MG63 (cell line): Measurements from ENCODE around the gene MB. TPM values are rescaled to one million over a fixed set of nuclear protein-coding genes. Genes with fewer than 3 reads are reported as not detected.
A peak's percentile ranks its signal among the peaks of the same experiment; 100 is the strongest.

Experiments used
- DNase-seq: peaks from one replicate; pipeline ENCODE4 v3.0.0-alpha.2; 2020
- H3K27me3 ChIP-seq: fragments of 250-450 bp; sonication (Bioruptor Pico); 2 replicates; pipeline ENCODE4 v1.5.1; 2020; ENCODE audit warnings: mild to moderate bottlenecking, moderate library complexity
- H3K36me3 ChIP-seq: fragments of 250-450 bp; sonication (Bioruptor Pico); 2 replicates; pipeline ENCODE4 v1.5.1; 2020; ENCODE audit warnings: mild to moderate bottlenecking, moderate library complexity
- H3K4me3 ChIP-seq: fragments of 250-450 bp; sonication (Bioruptor Pico); 2 replicates; pipeline ENCODE4 v1.5.1; 2020; ENCODE audit warnings: mild to moderate bottlenecking, moderate library complexity
- H3K9me3 ChIP-seq: fragments of 250-450 bp; sonication (Bioruptor Pico); 2 replicates; pipeline ENCODE4 v1.5.1; 2020; ENCODE audit warnings: mild to moderate bottlenecking, moderate library complexity
- total RNA-seq: library from RNA; depleted of rRNA; stranded (reverse); fragments of >200 nt; shearing (Covaris generic); gene quantifications from 2 replicates; pipeline ENCODE4 v1.2.3, GENCODE V29; 2014; ENCODE audit warnings: low replicate concordance

MB gene
- total RNA-seq, 1 experiment from 2014 or later: 6.3 TPM

DNA sequence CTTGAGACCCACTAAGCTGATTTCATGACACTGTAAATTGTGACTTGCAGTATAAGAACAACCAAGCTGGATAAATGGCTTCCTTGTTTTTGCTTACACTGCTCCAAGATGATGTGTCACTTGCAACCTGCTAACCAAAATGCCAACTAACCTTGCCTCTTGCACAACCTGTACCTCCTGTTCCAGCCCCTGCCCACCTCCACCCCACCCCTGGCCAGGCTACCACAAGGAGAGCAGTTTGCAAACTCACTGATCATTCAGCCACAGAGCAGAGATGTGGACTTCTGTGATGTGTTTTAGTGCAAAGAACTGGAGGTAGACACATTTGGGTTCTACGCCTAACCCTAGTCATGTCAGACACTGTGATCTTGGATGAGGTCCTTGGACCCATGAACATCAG, 26.9 kb upstream of the MB start:
- H3K27me3 ChIP-seq: no peaks in the 10 kb centered on the region
- DNase-seq: no peak
- no peaks in the 10 kb centered on the region; the same call in 1 of the 2 replicates for H3K36me3 ChIP-seq
- H3K4me3 ChIP-seq: no peak overlapping the region
- no peaks in the 10 kb centered on the region for H3K9me3 ChIP-seq

DNA sequence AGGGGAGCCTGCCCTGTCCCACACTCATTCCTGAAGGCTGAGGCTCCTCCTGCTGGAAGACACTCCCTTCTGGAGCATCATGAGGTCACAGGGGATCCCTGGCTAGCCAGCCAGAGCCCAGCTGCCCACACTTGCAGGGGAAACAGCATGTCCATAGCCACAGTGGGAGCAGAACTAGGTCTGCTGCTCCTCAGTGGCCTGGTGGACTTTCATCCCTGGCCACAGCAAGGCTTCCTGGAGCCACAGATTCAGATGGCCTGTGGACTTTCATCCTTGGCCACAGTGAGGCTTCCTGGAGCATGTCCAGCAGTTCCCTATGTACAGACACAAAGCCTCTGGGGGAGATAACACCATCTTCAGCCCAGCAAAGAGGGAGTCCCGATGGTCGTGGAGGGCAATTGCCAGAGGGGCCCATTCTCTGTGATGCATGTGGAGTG, 25.2 kb upstream of the MB start:
- Histone ChIP-seq H3K9me3 (no peaks in the 10 kb centered on the region), H3K4me3 (no peak overlapping the region)
- peak; percentile 51 for DNase-seq

DNA sequence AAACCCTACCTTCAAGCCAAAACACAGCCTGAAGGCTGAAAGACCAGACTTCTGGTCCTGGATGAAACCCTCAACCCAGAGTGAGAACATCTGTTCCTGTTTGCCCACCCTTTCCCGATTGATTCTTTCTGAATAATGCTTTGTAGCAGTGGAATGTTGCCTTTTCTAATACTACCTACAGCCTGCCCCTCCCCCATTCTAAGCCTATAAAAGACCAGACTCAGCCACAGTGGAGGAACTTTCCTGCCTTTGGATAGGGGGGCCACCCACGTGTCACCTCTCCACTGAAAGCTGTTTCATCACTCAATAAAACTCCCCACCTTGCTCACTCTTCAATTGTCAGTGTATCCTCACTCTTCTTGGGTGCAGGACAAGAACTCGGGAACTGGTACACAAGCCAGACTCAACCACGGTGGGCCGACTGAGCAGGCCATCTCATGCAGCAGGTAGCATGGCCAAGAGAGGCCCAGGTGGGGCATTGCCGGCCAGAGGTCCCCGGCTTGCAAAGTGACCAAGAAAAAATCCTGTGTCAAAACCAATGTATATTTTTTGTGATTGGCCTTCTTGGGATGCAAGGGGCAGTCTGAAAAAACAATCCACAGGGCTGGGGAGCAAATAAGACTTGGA, 24.5 kb upstream of the MB start:
- Histone ChIP-seq H3K9me3 (no peaks in the 10 kb centered on the region), H3K27me3 (no peaks in the 10 kb centered on the region), H3K36me3 (no peaks in the 10 kb centered on the region), H3K4me3 (no peak overlapping the region)
- DNase-seq: no peak

More for the DNA sequence above, 25.2 kb upstream of the MB start:
- Histone ChIP-seq H3K27me3 (no peaks in the 10 kb centered on the region), H3K36me3 (no peaks in the 10 kb centered on the region)

DNA sequence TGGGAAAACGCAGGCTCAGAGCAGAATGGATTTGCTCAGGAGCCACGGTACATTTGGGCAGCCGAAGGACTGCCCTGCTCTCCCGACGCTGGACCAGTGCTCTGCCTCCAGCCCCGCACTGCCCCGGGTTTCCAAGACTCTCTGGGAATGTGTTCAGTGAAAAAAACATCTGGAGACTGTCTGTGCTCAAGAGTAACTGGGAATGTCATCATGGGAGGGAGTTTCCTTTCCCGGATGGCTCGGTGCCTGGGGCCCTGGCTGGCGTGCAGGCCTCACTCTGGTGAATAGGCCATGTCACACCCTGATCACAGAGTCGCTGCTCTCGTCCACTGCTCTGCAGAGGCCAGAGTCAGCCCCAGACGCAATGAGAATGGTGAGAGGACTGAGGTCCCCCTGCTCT, 21.3 kb upstream of the MB start:
- Histone ChIP-seq H3K27me3 (no peaks in the 10 kb centered on the region), H3K9me3 (no peaks in the 10 kb centered on the region), H3K36me3 (no peaks in the 10 kb centered on the region), H3K4me3 (no peak overlapping the region)
- DNase-seq: peak; percentile 88

DNA sequence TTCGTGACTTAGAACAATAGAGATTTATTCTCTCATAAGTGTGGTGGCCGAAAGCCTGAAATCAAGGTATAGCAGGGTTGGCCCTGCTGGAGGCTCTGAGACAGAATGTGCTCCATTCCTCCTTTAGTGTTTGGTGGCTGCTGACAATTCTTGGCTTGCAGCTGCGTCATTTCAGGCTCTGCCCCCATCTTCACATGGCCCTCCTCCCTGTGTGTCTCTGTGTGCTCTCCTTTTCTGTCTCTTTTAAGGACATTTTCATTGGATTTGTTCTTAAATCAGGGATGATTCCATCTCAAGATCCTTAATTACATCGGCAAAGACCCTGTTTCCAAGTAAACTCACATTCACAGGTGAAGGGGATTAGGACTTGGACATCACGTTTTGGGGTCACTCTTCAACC, 20.9 kb upstream of the MB start:
- H3K9me3 ChIP-seq: no peaks in the 10 kb centered on the region
- H3K36me3 ChIP-seq: no peaks in the 10 kb centered on the region
- H3K27me3 ChIP-seq: no peaks in the 10 kb centered on the region
- no peak for DNase-seq
- no peak overlapping the region for H3K4me3 ChIP-seq

DNA sequence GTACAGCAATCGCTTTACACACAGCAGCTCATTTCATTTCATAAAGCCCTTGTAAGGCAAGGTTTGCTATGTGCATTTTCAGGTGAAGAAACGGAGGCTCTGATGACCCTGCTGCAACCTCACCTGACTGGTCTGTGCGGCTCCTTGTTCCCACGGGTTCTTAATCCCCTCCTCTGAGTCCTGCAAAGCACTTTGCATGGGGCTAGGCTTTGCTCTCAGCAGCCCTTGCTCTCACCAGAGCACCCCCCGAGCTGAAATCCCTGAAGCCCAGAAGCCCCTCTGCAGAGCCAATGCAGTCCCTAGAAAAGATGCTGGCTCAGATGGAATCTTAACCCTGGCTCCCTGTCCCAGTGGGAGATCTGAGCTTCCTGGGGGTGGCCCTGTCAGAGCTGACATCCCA, 20.1 kb upstream of the MB start:
- H3K4me3 ChIP-seq: no peak overlapping the region
- no peaks in the 10 kb centered on the region for H3K27me3 ChIP-seq
- no peak for DNase-seq
- no peaks in the 10 kb centered on the region for H3K9me3 ChIP-seq
- H3K36me3 ChIP-seq: no peaks in the 10 kb centered on the region

DNA sequence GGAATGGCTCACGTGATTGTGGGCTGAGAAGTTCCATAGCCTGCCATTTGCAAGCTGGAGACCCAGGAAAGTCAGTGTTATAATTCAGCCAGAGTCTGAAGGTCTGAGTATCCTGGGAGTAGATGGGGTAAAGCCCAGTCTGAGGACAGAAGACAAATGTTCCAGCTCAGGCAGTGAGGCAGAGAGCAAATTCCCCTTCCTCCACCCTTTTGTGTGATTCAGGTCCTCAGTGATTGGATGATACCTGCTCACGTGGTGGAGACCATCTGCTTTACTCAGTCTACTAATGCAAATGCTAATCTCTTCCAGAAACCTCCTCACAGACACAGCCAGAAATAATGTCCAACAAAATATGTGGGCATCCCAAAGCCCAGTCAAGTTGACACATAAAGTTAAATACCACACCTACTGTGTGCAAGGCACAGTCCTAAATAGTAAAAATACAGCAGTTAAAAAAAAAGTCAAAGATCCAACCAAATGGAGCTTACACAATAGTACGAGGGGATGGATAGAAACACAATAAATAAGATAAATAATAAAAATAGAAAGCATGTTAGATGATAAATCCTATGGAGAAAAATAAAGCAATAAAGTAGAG, 17.9 kb upstream of the MB start:
- Histone ChIP-seq H3K36me3 (no peaks in the 10 kb centered on the region), H3K9me3 (no peaks in the 10 kb centered on the region), H3K27me3 (no peaks in the 10 kb centered on the region), H3K4me3 (no peak overlapping the region)
- no peak for DNase-seq

DNA sequence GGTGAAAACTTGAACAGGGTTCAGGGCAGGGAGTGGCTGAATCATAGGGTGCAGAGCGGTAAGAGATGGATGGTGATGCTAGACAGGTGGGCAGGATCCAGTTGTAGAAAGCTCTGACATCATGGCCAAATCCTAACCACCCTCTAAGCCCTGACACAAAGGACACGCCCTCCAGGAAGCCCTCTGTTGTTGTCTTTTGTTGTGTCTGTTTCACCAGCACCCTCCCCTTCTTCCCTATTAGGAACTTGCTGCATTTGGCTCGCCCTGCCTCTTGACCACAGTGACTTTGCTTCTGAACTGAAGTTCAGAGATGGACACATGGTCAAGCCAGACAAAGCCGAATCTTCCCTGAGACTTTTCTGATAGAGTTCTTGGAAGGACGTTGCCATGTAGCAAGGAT, 16.9 kb upstream of the MB start:
- no peaks in the 10 kb centered on the region for H3K27me3 ChIP-seq
- H3K4me3 ChIP-seq: no peak overlapping the region
- H3K9me3 ChIP-seq: no peaks in the 10 kb centered on the region
- H3K36me3 ChIP-seq: no peaks in the 10 kb centered on the region
- DNase-seq: no peak

DNA sequence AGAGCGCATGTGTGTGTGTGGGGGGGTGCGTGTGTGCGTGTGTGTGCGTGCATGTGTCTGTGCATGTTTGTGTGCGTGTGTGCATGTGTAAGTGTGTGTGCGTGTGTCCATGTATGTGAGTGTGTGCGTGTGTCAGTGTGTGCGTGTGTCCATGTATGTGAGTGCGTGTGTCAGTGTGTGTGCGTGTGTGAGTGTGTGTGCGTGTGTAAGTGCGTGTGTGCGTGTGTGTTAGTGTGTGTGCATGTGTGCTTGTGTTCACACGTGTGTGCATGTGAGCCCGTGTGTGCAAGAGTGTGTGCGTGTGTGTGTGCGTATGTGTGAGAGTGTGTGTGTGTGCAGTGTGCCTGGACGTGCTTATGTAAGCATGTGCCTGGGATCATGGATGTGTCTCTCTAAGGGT, 16.4 kb upstream of the MB start:
- no peaks in the 10 kb centered on the region for H3K9me3 ChIP-seq
- no peaks in the 10 kb centered on the region for H3K36me3 ChIP-seq
- H3K4me3 ChIP-seq: no peak overlapping the region
- DNase-seq: no peak
- no peaks in the 10 kb centered on the region for H3K27me3 ChIP-seq

DNA sequence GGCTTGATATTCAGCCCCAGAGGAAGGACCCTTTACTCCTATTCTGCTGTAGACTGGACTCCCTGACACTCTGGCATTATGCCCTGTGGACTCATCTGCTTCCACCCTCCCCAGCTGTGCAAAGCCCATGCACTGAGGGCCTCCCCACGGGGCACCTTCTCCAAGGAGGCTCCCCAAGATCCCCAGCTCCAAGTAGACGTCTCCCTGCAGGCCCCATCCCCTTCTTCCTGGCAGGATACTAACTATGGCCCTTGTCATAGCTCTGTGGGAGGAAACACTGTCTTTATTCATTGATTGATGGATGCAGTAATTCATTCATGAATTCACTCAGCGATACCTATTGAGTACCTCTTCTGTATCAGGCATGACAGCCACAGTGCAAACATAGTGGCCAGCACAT, 15.8 kb upstream of the MB start:
- H3K4me3 ChIP-seq: no peak overlapping the region
- no peak for DNase-seq
- no peaks in the 10 kb centered on the region for H3K36me3 ChIP-seq
- H3K9me3 ChIP-seq: no peaks in the 10 kb centered on the region
- H3K27me3 ChIP-seq: no peaks in the 10 kb centered on the region

DNA sequence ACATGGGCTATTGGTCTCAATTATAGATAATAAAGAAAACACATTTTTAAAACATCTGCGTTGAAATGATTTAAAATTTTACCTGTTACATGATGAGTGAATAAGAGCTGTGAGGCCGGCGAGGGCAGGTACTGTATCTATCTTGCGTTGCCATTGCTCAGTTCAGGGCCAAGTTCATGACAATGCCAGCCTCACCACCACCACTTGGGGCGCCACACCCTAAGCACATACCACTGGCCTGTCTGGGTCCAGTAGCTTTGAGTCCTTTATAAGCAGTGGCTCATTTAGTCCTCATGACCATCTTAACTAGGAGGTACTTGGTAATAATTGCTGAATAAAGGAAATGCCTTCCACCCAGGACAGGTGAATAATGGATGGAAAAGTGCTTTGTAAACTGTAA, 14.5 kb upstream of the MB start:
- H3K27me3 ChIP-seq: no peaks in the 10 kb centered on the region
- peak; percentile 61 for DNase-seq
- H3K4me3 ChIP-seq: no peak overlapping the region
- H3K9me3 ChIP-seq: no peaks in the 10 kb centered on the region
- H3K36me3 ChIP-seq: no peaks in the 10 kb centered on the region

DNA sequence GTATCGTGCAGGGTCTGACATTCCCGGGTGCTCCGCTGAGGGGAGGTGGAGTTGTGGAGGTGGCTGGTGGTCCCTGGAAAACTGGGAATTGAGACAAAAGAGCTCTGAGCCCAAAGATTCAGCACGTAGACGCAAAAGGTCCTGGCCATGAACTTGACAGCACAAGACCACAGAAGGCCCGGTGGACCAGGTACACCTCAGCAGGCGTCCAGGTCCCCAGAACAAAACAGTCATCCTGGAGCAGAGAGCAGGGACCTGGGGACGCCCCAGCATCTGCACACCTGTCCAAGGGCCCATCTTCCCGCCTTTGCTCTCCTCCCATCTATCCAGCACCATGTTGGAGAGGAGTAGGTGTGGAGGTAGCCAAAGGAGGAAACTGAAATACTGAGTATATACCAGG, 13.8 kb upstream of the MB start:
- Histone ChIP-seq H3K9me3 (no peaks in the 10 kb centered on the region), H3K27me3 (no peaks in the 10 kb centered on the region), H3K36me3 (no peaks in the 10 kb centered on the region), H3K4me3 (no peak overlapping the region)
- no peak for DNase-seq

DNA sequence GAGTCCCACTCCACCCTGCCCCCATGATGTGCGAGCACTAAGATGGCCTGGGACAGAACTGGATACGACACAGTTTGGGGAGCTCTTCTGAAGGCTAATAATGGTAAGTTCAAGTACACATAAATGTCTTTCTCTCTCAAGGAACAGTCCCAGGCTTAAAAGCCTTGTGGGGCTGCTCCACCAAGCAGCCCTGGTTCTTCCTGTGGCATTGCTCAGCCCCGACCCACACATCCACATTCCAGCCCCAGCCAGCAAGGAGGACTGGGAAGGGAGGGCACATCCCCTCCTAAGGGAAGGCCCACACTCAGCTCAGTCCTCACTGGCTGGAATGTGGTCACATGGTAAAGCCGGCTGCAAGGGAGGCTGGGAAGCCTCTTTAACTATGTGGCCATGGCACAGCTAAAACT, 13.3 kb upstream of the MB start:
- Histone ChIP-seq H3K9me3 (no peaks in the 10 kb centered on the region), H3K27me3 (no peaks in the 10 kb centered on the region), H3K36me3 (no peaks in the 10 kb centered on the region), H3K4me3 (no peak overlapping the region)
- peak; percentile 84 for DNase-seq

DNA sequence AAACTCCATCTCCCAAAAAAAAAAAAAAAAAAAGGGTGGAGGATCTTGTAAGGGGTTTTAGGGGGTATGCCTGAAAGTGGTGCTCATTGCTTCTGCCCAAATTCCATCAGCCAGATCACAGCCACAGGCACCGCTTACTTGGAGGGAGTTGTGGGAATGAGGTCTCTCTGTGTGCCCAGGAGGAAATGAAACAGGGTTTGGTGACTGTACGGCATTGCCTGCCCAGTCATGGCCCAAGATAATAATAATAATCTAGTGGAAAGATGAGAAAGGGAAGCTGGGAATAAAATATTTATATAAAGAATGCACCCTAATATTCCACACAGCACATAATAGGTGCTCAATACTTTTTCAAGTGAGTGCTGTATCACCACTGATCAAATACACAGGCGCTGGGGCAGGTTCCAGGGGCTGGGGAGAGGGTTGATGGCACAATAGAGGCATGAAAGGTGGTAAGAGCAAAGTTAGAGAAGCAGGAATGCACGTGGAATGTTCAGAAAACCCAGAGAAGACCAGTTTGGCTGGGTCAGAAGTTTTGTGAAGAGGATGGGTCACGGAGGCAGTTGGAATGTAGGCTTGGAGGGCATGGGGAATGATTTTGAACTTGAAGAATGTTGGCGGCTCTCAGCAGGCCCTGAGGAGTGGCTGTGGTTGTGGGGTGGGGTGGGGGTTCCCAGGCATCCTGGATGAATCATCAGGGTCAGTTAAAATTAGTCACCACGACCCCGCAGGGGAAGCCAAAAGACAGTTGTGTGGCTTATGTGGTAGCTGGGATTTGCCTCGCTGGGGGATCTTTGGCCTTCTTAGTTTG, 12.5 kb upstream of the MB start:
- Histone ChIP-seq H3K27me3 (no peaks in the 10 kb centered on the region), H3K9me3 (no peaks in the 10 kb centered on the region), H3K4me3 (no peak overlapping the region), H3K36me3 (no peaks in the 10 kb centered on the region)
- DNase-seq: peak; percentile 98

DNA sequence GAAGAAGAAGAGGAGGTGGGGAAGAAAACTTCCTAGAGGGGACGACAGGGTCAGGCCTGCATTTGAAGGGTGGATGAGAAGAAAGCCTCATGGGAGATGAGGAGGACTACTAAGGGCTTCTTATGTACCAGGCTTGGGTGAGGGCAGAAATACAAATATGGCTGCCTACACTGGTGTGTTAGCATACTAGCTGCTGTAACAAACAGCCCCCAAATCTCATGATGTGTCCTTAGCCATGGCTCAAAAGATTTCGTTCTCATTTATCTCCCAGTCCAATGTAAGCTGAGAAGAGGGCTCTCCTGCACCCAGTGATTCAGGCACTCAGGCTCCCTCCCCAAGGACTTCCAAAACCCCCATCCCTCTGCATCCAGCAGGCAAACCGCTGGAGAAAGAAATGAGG, 11.6 kb upstream of the MB start:
- no peaks in the 10 kb centered on the region for H3K9me3 ChIP-seq
- no peaks in the 10 kb centered on the region for H3K36me3 ChIP-seq
- peak; percentile 28 for DNase-seq
- H3K4me3 ChIP-seq: no peak overlapping the region
- no peaks in the 10 kb centered on the region for H3K27me3 ChIP-seq

DNA sequence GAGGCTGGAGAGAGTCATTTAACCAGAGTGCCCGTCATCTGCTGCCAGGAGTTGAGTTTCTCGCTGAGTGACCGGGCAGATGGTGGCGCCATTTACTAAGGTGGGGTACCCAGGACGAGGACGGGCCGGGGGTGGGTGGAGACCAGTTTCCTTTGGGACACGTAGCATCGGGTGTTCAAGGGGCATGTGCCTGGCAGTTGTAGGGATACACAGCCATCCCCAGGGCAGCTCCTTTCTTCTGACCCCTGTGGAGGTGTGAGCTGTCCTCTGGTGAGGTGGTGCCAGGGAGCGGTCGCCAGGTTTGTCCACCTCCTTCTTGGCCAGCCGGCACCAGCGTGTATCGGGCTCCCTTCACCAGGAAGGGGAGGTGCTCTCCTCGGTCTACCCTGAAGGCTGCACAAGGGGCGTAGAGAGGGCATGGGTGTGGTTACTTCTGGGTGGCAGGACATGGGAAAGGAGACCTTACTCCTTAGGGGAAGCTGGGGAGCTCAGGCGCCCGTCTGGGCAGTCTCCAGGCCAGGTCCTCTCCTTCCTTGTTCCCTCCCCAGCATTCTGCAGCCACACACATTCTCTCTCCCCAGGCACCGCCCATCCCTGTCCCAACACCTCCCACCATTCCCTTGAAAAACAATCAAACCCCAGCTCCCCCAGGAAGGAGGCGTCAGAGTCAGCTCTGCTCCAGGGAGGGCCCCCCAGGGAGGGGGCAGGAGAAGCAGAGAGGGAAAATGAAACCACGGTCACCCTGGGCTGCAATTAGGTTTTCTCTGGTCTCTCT, 10.3 kb upstream of the MB start:
- Histone ChIP-seq H3K36me3 (no peaks in the 10 kb centered on the region), H3K27me3 (no peaks in the 10 kb centered on the region), H3K4me3 (peak overlapping the region; percentile 47), H3K9me3 (no peaks in the 10 kb centered on the region)
- peak; percentile 96 for DNase-seq

DNA sequence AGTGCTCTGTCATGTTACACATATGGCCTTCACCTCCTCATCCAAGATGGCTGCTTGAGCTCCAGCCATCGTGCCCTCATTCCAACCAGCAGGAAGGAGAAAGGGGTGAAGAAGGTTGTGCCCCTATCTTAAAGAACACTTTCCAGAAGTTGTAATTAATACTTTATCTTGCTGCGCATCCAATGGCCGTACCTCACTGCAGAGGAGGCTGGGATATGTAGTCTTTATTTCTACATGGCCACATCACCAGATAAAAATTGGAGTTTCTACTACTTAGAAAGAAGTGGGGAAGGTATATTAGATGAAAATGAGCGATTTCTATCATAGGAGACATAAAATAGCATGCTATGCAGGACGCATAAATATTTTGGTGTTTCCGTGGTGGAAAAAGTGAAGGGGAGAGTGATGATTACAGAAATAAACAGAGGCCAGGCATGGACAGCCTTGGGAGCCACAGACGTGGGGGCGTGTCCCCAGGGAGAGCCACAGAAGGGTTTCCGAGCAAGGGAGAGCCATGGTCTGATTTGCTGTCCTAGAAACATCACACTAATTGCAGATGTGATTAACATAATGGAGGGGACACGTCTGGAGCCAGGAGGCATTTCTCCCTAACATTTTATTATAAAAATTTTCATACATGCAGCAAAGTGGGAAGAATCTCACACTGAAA, 8.8 kb upstream of the MB start:
- Histone ChIP-seq H3K36me3 (no peaks in the 10 kb centered on the region), H3K27me3 (no peaks in the 10 kb centered on the region), H3K4me3 (no peak overlapping the region), H3K9me3 (no peaks in the 10 kb centered on the region)
- no peak for DNase-seq
